Measurements from ENCODE around the gene CAPG.

GRCh38 chr2:85394976-85395375, 15.2 kb downstream of the CAPG start:
- TF ChIP-seq CTCF (IDR thresholded peaks at IDR 0.05; ENCODE audit: low read length) (no peak), EZH2phosphoT487 (IDR thresholded peaks at IDR 0.05; ENCODE audit: low read length) (no peak), EZH2 (optimal IDR thresholded peaks at IDR 0.05; ENCODE audit: low read depth, low read length) (no peak)
